DMS153 (cell line): ENCODE measurements around the gene DAD1.

Experiments used
- DNase-seq: peaks from one replicate; lab custom pipeline; 2025; lab: John Stamatoyannopoulos, UW

DAD1 gene

DNA sequence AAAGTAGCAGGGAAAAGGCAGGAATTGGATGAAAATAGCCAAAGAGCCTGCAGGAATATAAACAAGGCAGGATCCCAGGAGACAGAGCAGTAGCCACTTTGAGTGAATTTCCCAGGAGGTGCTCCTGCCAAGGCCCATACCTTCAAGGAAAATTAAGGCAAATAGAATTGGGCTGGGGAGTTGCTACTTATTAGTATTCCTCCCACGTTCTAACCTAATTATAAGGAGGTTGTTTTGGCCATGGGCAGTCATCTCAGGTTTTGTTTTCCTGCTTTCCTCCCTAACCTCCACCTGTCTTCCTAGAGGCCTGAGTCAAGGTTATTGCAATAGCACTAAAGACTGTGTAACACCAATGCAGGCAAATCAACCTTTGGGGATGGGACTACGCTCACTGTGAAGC is 73.1 kb downstream of the DAD1 start:
- no peak for DNase-seq
